Hepatocyte (in vitro differentiated cells): Measurements from ENCODE around the gene CCDC198. TPM values are rescaled to one million over a fixed set of nuclear protein-coding genes. Genes with fewer than 3 reads are reported as not detected.

Experiments used
- DNase-seq: peaks from one replicate; pipeline ENCODE4 v3.0.0-alpha.2; 2016; ENCODE audit warnings: low spot score
- H2AFZ ChIP-seq: fragments of 200-600 bp; sonication (generic); 2 replicates; pipeline ENCODE4 v1.6.0; 2016; ENCODE audit warnings: antibody characterized with exemption, mild to moderate bottlenecking
- H3K27ac ChIP-seq: fragments of 200-600 bp; sonication (generic); 2 replicates; pipeline ENCODE4 v1.5.1; 2016; ENCODE audit warnings: mild to moderate bottlenecking
- H3K27me3 ChIP-seq: fragments of 200-600 bp; sonication (generic); 2 replicates; pipeline ENCODE4 v1.6.1; 2016
- H3K36me3 ChIP-seq: fragments of 200-600 bp; sonication (generic); replicated peaks from 2 replicates; pipeline ENCODE4 v1.5.1; 2016; ENCODE audit warnings: low read depth; ENCODE audit not compliant: insufficient read depth
- H3K4me1 ChIP-seq: fragments of 200-600 bp; sonication (generic); 2 replicates; pipeline ENCODE4 v1.5.1; 2016; ENCODE audit warnings: mild to moderate bottlenecking, moderate library complexity; ENCODE audit not compliant: insufficient read depth
- H3K4me2 ChIP-seq: fragments of 200-600 bp; sonication (generic); 2 replicates; pipeline ENCODE4 v1.6.0; 2016
- H3K4me3 ChIP-seq: fragments of 200-600 bp; sonication (generic); 2 replicates; pipeline ENCODE4 v1.5.1; 2016; ENCODE audit warnings: mild to moderate bottlenecking
- H3K79me2 ChIP-seq: fragments of 200-600 bp; sonication (generic); 2 replicates; pipeline ENCODE4 v1.6.0; 2017; ENCODE audit warnings: mild to moderate bottlenecking
- H3K9me2 ChIP-seq: fragments of 200-600 bp; sonication (generic); replicated peaks from 2 replicates; pipeline ENCODE4 v1.6.0; 2017; ENCODE audit warnings: mild to moderate bottlenecking; ENCODE audit not compliant: insufficient read depth
- H3K9me3 ChIP-seq: fragments of 200-600 bp; sonication (generic); 2 replicates; pipeline ENCODE4 v1.5.1; 2016; ENCODE audit warnings: low read depth, mild to moderate bottlenecking
- H4K20me1 ChIP-seq: fragments of 200-600 bp; sonication (generic); 2 replicates; pipeline ENCODE4 v1.6.0; 2016; ENCODE audit warnings: mild to moderate bottlenecking; ENCODE audit not compliant: insufficient read depth, poor library complexity, severe bottlenecking
- EZH2 ChIP-seq: fragments of 200-600 bp; sonication (generic); IDR thresholded peaks from 2 replicates; pipeline ENCODE4 v1.6.1; 2016; ENCODE audit warnings: antibody characterized with exemption, mild to moderate bottlenecking, borderline replicate concordance
- EZH2phosphoT487 ChIP-seq: fragments of 200-600 bp; sonication (generic); IDR thresholded peaks from one replicate; pipeline ENCODE4 v1.6.1; 2018; ENCODE audit warnings: antibody characterized with exemption, mild to moderate bottlenecking, low read depth, moderate library complexity; ENCODE audit not compliant: unreplicated experiment, severe bottlenecking
- WGBS: methylation state at CpG from one replicate; pipeline ENCODE4 v1.1.6; 2016; ENCODE audit warnings: low lambda C conversion rate; ENCODE audit errors: missing lambda C conversion rate; 5-methylcytosine and 5-hydroxymethylcytosine counted together
- polyA plus RNA-seq: library from polyadenylated mRNA; unstranded; fragments of >200 nt; fragmentation: Nextera tagmentation; extraction: Ambion mirVana; gene quantifications from 2 replicates; pipeline ENCODE4 v1.2.1, GENCODE V29; 2016
- total RNA-seq: library from RNA; depleted of rRNA; stranded (reverse); fragments of >200 nt; gene quantifications from 2 replicates; pipeline ENCODE4 v1.2.3, GENCODE V29; 2014
- TF ChIP-seq, protein P1 (sequence below): fragments of 200-600 bp; sonication (generic); IDR thresholded peaks from 2 replicates; pipeline ENCODE4 v1.5.1; 2016; ENCODE audit warnings: antibody characterized with exemption, mild to moderate bottlenecking; ENCODE audit not compliant: poor library complexity

CCDC198 gene
- total and polyA plus RNA-seq, 2 experiments from 2014 or later, result 8.5 to 34.5 TPM

- TF ChIP-seq EZH2, result no peak
- no peak for TF ChIP-seq EZH2phosphoT487
- TF ChIP-seq, protein P1, sequence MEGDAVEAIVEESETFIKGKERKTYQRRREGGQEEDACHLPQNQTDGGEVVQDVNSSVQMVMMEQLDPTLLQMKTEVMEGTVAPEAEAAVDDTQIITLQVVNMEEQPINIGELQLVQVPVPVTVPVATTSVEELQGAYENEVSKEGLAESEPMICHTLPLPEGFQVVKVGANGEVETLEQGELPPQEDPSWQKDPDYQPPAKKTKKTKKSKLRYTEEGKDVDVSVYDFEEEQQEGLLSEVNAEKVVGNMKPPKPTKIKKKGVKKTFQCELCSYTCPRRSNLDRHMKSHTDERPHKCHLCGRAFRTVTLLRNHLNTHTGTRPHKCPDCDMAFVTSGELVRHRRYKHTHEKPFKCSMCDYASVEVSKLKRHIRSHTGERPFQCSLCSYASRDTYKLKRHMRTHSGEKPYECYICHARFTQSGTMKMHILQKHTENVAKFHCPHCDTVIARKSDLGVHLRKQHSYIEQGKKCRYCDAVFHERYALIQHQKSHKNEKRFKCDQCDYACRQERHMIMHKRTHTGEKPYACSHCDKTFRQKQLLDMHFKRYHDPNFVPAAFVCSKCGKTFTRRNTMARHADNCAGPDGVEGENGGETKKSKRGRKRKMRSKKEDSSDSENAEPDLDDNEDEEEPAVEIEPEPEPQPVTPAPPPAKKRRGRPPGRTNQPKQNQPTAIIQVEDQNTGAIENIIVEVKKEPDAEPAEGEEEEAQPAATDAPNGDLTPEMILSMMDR, result no peak
- peak; percentile 38 for DNase-seq
Measured at GRCh38 chr14:57461777-57462320, 31.8 kb downstream of the CCDC198 start.

GRCh38 chr14:57435923-57436322 lies 57.7 kb downstream of the CCDC198 start:
- no peak overlapping the region for H3K4me3 ChIP-seq
- TF ChIP-seq, protein P1, result no peak
- TF ChIP-seq EZH2, result no peak
- TF ChIP-seq EZH2phosphoT487, result no peak

More at GRCh38 chr14:57461777-57462320, 31.8 kb downstream of the CCDC198 start:
- no peak overlapping the region for H2AFZ ChIP-seq
- no peaks in the 10 kb centered on the region for H3K27me3 ChIP-seq
- H3K9me2 ChIP-seq, result no peaks in the 10 kb centered on the region
- H3K4me2 ChIP-seq, result no peak overlapping the region
- H3K4me1 ChIP-seq, result peaks cover 2% of the 10 kb centered on the region
- 74% methylated on average over 5 of the region's 5 CpGs for WGBS
- H4K20me1 ChIP-seq, result no peaks in the 10 kb centered on the region
- no peaks in the 10 kb centered on the region for H3K36me3 ChIP-seq
- no peaks in the 10 kb centered on the region for H3K79me2 ChIP-seq
- H3K27ac ChIP-seq, result peak overlapping the region; percentile 59
- H3K9me3 ChIP-seq, result no peaks in the 10 kb centered on the region
- no peak overlapping the region for H3K4me3 ChIP-seq

GRCh38 chr14:57420986-57421385 lies 72.7 kb downstream of the CCDC198 start:
- TF ChIP-seq EZH2phosphoT487 (no peak), EZH2 (no peak)
- TF ChIP-seq, protein P1, result no peak
- H3K79me2 ChIP-seq, result no peaks in the 10 kb centered on the region
- no peak for DNase-seq
- H3K4me3 ChIP-seq, result no peak overlapping the region
- no peaks in the 10 kb centered on the region for H3K9me3 ChIP-seq
- H3K9me2 ChIP-seq, result no peaks in the 10 kb centered on the region
- no peaks in the 10 kb centered on the region for H3K36me3 ChIP-seq
- 82% methylated on average over 3 of the region's 3 CpGs for WGBS
- no peak overlapping the region for H3K4me2 ChIP-seq
- no peak overlapping the region for H3K27ac ChIP-seq
- no peaks in the 10 kb centered on the region for H3K27me3 ChIP-seq
- no peaks in the 10 kb centered on the region for H4K20me1 ChIP-seq
- no peaks in the 10 kb centered on the region for H3K4me1 ChIP-seq
- H2AFZ ChIP-seq, result no peak overlapping the region

More at GRCh38 chr14:57435923-57436322, 57.7 kb downstream of the CCDC198 start:
- no peak for DNase-seq
- H3K27ac ChIP-seq, result no peak overlapping the region
- H3K4me2 ChIP-seq, result no peak overlapping the region
- H2AFZ ChIP-seq, result no peak overlapping the region
- H3K27me3 ChIP-seq, result no peaks in the 10 kb centered on the region
- H3K36me3 ChIP-seq, result no peaks in the 10 kb centered on the region
- no peaks in the 10 kb centered on the region for H3K9me3 ChIP-seq
- no peaks in the 10 kb centered on the region for H3K4me1 ChIP-seq
- no peaks in the 10 kb centered on the region for H3K79me2 ChIP-seq
- no peaks in the 10 kb centered on the region for H3K9me2 ChIP-seq
- H4K20me1 ChIP-seq, result no peaks in the 10 kb centered on the region

GRCh38 chr14:57420033-57420432 lies 73.6 kb downstream of the CCDC198 start:
- no peak overlapping the region for H3K4me2 ChIP-seq
- H3K4me1 ChIP-seq, result no peaks in the 10 kb centered on the region
- TF ChIP-seq EZH2 (no peak), EZH2phosphoT487 (no peak)
- TF ChIP-seq, protein P1, result no peak

More at GRCh38 chr14:57420033-57420432, 73.6 kb downstream of the CCDC198 start:
- no peak overlapping the region for H3K4me3 ChIP-seq
- no peak overlapping the region for H2AFZ ChIP-seq
- no peaks in the 10 kb centered on the region for H3K36me3 ChIP-seq
- no peaks in the 10 kb centered on the region for H3K27me3 ChIP-seq
- no peak overlapping the region for H3K27ac ChIP-seq
- H3K9me2 ChIP-seq, result no peaks in the 10 kb centered on the region
- H4K20me1 ChIP-seq, result no peaks in the 10 kb centered on the region
- DNase-seq, result no peak
- no peaks in the 10 kb centered on the region for H3K79me2 ChIP-seq
- 48% methylated on average over 4 of the region's 4 CpGs for WGBS
- no peaks in the 10 kb centered on the region for H3K9me3 ChIP-seq
